ENCODE measurements around the gene PRPSAP1.

The PRPSAP1 gene

DNA sequence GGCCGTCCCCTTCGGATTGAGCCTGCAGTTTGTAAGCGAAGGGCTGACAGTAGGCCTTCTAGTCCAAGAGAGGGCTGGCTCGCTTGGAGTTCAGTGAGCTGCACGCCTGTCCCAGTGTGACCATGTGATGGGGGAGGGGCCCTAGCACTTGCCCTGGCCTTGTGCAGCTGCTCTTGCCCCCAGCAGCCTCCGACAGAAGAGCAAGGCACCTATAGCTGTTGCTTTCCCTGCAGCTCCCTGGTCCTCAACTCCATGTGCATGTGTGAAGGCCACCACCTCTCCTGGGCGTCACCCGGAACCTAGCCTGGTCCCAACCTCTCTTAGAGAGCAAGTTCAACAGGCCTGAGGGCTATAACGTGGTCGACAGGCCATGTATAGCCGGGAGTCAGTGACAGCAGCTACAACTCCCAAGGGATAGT, 36.3 kb upstream of the PRPSAP1 start:
- Histone ChIP-seq H3K27ac (ENCODE audit: low read depth, low read length) (no peak overlapping the region), H3K27me3 (ENCODE audit: insufficient read depth, low read length) (no peaks in the 10 kb centered on the region), H3K4me3 (ENCODE audit: low read depth, low read length) (no peak overlapping the region), H2AFZ (ENCODE audit: low read length, unreplicated experiment) (no peak overlapping the region), H3K4me1 (ENCODE audit: control insufficient read depth, insufficient read depth, low read length, unreplicated experiment) (peaks cover 15% of the 10 kb centered on the region), H3K79me2 (ENCODE audit: control insufficient read depth, insufficient read depth, low read length, unreplicated experiment) (peaks cover 31% of the 10 kb centered on the region), H3K36me3 (ENCODE audit: insufficient read depth, low read length) (peaks cover 9% of the 10 kb centered on the region; the same call in 1 of the 2 replicates)

DNA sequence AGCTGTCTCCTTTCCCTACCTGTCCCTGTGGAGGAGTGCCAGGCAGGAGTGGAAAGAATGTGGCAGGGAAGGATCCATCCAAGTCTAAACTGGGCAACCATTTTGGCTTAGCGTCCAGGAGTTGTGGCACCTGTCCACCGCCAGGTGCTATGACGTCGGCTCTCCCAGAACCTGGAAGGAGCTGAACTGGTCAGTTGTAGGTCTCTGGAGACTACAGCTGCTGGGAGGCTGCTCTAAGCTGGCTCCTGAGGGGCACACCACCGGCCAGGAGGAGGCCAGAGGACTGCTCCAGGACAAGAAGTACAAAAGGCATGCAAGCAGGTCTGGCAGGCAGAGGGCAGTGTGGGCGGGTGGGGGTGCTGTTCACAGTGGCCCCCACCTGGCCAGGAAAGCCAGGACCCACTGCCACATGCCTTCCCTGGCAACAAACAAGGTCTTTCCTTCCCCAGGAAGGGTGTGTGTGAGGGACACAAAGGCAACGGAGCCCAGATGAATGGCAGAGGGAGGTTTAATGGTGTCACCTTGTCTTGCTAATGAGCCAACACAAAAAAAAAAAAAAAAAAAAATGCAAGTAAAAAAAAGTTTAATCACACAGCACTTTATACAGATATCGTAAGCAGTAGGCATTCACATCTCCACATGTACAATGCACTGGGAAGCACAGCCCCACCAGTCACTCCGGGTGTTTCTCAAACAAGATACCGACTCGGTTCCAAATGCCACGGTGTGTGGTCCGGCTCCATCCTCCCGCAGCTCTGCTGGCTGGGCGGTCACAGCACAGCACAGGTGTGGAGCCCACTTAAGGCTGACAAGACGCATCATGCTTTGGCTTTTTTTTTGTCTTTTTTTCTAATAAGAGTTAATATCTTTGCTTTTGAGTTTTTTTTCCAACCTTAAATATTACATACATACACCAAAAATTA, 35.5 kb upstream of the PRPSAP1 start:
- Histone ChIP-seq H3K27me3 (ENCODE audit: insufficient read depth, low read length) (no peaks in the 10 kb centered on the region), H2AFZ (ENCODE audit: low read length, unreplicated experiment) (no peak overlapping the region), H3K4me1 (ENCODE audit: control insufficient read depth, insufficient read depth, low read length, unreplicated experiment) (peaks cover 15% of the 10 kb centered on the region), H3K36me3 (ENCODE audit: insufficient read depth, low read length) (peaks cover 9% of the 10 kb centered on the region; the same call in 1 of the 2 replicates), H3K27ac (ENCODE audit: low read depth, low read length) (peak overlapping the region; percentile 26; the same call in 1 of the 2 replicates), H3K79me2 (ENCODE audit: control insufficient read depth, insufficient read depth, low read length, unreplicated experiment) (peaks cover 35% of the 10 kb centered on the region), H3K4me3 (ENCODE audit: low read depth, low read length) (no peak overlapping the region)

DNA sequence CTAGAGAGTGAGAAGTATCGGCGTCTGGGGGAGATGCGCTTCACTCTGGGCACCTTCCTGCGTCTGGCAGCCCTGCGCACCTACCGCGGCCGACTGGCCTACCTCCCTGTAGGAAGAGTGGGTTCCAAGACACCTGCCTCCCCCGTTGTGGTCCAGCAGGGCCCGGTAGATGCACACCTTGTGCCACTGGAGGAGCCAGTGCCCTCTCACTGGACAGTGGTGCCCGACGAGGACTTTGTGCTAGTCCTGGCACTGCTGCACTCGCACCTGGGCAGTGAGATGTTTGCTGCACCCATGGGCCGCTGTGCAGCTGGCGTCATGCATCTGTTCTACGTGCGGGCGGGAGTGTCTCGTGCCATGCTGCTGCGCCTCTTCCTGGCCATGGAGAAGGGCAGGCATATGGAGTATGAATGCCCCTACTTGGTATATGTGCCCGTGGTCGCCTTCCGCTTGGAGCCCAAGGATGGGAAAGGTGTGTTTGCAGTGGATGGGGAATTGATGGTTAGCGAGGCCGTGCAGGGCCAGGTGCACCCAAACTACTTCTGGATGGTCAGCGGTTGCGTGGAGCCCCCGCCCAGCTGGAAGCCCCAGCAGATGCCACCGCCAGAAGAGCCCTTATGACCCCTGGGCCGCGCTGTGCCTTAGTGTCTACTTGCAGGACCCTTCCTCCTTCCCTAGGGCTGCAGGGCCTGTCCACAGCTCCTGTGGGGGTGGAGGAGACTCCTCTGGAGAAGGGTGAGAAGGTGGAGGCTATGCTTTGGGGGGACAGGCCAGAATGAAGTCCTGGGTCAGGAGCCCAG, 33.5 kb upstream of the PRPSAP1 start:
- Histone ChIP-seq H3K27me3 (ENCODE audit: insufficient read depth, low read length) (no peaks in the 10 kb centered on the region), H3K27ac (ENCODE audit: low read depth, low read length) (peak overlapping the region; percentile 95; the same call in 1 of the 2 replicates), H2AFZ (ENCODE audit: low read length, unreplicated experiment) (no peak overlapping the region), H3K4me1 (ENCODE audit: control insufficient read depth, insufficient read depth, low read length, unreplicated experiment) (peaks cover 16% of the 10 kb centered on the region), H3K79me2 (ENCODE audit: control insufficient read depth, insufficient read depth, low read length, unreplicated experiment) (peaks cover 40% of the 10 kb centered on the region), H3K4me3 (ENCODE audit: low read depth, low read length) (peak overlapping the region; percentile 85), H3K36me3 (ENCODE audit: insufficient read depth, low read length) (peaks cover 9% of the 10 kb centered on the region; the same call in 1 of the 2 replicates)

DNA sequence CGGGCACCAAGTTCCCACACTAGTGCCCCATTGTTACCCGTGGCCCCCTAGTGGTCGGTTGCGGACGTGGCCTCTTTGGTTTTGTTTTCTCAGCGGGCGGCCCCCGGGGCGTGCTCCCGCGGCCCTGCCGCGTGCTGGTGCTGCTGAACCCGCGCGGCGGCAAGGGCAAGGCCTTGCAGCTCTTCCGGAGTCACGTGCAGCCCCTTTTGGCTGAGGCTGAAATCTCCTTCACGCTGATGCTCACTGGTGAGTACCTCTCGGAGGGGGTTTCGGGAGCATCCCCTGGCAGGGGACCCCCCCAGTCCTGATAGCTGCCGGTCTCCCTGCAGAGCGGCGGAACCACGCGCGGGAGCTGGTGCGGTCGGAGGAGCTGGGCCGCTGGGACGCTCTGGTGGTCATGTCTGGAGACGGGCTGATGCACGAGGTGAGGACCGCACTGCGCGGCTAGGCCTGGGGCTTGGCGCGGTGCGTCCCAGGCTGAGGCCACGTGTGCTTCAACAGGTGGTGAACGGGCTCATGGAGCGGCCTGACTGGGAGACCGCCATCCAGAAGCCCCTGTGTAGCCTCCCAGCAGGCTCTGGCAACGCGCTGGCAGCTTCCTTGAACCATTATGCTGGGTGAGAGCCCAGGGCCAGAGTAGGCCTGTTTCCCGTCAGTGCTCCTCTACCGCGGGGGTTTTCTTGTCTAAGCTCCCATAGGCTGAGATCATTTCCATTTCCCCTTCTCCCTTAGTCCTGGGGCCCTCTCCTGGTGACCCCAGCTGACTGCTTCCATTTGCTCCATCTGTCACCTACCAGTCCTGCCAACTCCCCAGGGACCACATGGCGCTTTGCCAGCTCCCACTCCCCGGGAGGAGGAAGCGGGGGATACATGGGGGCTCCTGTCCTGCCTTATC, 32.4 kb upstream of the PRPSAP1 start:
- peaks cover 9% of the 10 kb centered on the region; the same call in 1 of the 2 replicates for H3K36me3 ChIP-seq (ENCODE audit: insufficient read depth, low read length)
- peaks cover 22% of the 10 kb centered on the region for H3K4me1 ChIP-seq (ENCODE audit: control insufficient read depth, insufficient read depth, low read length, unreplicated experiment)
- H3K79me2 ChIP-seq (ENCODE audit: control insufficient read depth, insufficient read depth, low read length, unreplicated experiment), result peaks cover 42% of the 10 kb centered on the region
- H3K27me3 ChIP-seq (ENCODE audit: insufficient read depth, low read length), result no peaks in the 10 kb centered on the region
- H2AFZ ChIP-seq (ENCODE audit: low read length, unreplicated experiment), result no peak overlapping the region
- H3K27ac ChIP-seq (ENCODE audit: low read depth, low read length), result peak overlapping the region; percentile 95
- peak overlapping the region; percentile 85 for H3K4me3 ChIP-seq (ENCODE audit: low read depth, low read length)

DNA sequence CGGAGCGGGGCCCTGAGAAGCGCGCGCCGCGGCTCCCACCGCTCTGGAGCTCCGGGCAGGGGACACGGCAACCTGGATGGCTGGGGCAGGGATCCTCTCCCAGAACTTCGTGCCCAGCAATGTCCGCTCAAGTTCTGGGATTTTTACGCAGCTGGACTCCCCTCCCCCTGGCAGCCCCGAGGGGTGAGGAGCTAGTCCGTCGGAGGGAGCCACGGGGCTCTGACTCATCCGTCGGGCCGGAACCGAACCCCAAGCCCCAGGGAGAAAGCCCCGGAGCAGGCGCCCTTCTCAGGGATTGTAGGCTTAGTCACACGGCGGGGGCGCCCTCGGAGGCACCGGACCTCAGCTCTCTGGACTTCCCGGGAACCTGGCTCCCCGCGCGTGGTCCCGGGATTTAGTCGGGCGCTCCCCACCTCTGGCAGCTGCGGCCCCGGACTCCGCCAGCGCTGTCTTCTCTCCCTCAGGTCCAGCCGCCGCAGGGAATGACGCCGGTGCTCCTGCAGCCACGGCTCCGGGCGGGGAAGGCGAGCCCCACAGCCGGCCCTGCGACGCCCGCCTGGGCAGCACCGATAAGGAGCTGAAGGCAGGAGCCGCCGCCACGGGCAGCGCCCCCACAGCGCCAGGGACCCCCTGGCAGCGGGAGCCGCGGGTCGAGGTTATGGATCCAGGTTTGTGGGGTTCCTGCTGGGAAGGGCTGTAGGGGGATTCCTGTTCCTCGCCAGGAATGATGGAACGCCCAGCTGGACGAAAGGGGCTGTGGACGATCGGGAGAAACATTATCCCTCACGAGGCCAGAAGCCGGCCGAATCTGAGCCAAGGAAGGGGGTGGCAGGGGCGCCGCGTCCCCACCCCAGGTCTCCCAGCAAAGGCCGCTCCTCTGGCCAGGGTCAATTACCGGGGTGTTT, 31.5 kb upstream of the PRPSAP1 start:
- Histone ChIP-seq H3K27me3 (ENCODE audit: insufficient read depth, low read length) (no peaks in the 10 kb centered on the region), H3K36me3 (ENCODE audit: insufficient read depth, low read length) (peaks cover 9% of the 10 kb centered on the region; the same call in 1 of the 2 replicates), H2AFZ (ENCODE audit: low read length, unreplicated experiment) (no peak overlapping the region), H3K4me3 (ENCODE audit: low read depth, low read length) (peak overlapping the region; percentile 85), H3K79me2 (ENCODE audit: control insufficient read depth, insufficient read depth, low read length, unreplicated experiment) (peaks cover 42% of the 10 kb centered on the region), H3K4me1 (ENCODE audit: control insufficient read depth, insufficient read depth, low read length, unreplicated experiment) (peaks cover 22% of the 10 kb centered on the region), H3K27ac (ENCODE audit: low read depth, low read length) (peak overlapping the region; percentile 95)

DNA sequence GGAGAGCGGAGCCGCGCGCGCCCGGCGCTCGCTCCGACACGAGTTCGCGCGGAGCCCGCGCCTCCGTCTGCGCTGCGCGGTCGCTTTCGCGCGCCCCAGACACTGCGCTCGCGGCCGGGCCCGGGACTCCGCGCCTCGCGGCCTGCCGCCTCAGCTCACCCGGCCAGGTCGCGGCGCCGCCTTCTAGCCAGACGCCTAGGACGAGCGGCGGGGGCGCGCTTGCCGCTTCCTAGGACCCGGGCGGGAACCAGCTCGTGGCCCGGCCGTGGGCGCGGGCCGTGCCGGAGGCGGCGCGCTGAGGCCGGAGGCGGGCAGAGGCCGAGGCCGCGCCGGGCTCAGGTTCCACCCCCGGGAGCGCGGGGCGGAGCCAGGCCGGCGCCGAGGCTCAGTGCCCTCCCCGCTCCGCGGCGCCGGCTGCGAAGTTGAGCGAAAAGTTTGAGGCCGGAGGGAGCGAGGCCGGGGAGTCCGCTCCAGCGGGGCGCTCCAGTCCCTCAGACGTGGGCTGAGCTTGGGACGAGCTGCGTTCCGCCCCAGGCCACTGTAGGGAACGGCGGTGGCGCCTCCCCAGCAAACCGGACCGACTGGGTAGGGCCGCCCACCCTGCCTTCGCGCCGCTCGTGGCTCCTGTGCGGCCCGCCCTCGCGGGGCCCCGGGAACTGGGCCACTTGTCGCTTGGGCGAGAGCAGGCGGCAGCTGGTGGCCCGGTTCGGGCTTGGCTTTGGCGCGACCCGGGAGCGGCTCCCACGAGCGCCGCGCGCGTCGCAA, 30.7 kb upstream of the PRPSAP1 start, which contains the start of gene SPHK1:
Gene SPHK1, plus strand, starts transcription at position 388 of the 765 bp plus-strand sequence. CDS start 1,036 bp downstream, outside the sequence.
- Histone ChIP-seq H3K36me3 (ENCODE audit: insufficient read depth, low read length) (peaks cover 9% of the 10 kb centered on the region; the same call in 1 of the 2 replicates), H3K4me1 (ENCODE audit: control insufficient read depth, insufficient read depth, low read length, unreplicated experiment) (peaks cover 22% of the 10 kb centered on the region), H3K79me2 (ENCODE audit: control insufficient read depth, insufficient read depth, low read length, unreplicated experiment) (peaks cover 42% of the 10 kb centered on the region), H3K4me3 (ENCODE audit: low read depth, low read length) (peak within 1 kb of the TSS; percentile 85), H3K27ac (ENCODE audit: low read depth, low read length) (peak within 1 kb of the TSS; percentile 95), H2AFZ (ENCODE audit: low read length, unreplicated experiment) (peak within 1 kb of the TSS; percentile 8), H3K27me3 (ENCODE audit: insufficient read depth, low read length) (no peaks in the 10 kb centered on the region)

DNA sequence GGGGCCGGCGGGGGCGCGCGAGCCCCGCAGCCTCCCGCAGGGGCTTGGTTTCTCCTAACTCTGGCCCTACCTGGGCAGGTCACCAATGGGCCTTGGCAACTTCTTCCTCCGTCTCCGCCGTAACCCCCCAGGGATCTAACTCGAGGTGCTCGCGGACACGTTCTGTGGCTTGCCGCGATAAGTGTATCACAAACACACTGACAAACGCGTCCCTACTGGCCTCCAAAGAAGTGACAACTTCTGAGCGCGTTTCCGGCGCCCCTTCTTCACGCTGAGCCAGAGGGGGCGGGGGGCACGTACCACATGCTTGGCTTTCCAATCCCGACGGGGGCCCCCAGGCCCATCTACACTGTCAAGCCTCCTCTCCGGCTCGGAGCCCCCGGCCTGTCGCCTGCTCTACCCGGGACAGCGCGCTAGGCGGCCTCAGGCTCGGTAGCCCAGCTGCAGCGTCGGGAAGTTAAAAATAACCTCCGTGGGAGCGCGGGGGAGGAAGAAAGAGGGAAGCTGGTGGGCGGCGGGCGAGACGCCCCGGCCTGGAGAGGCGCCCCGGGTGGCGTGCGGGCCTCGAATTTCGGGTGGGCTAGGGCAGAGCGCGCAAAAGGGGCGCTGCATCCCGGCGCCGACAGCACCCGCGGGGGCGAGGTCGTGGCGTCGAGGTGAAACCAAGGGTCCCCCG, 30.0 kb upstream of the PRPSAP1 start:
- H3K27me3 ChIP-seq (ENCODE audit: insufficient read depth, low read length), result no peaks in the 10 kb centered on the region
- peaks cover 42% of the 10 kb centered on the region for H3K79me2 ChIP-seq (ENCODE audit: control insufficient read depth, insufficient read depth, low read length, unreplicated experiment)
- H3K27ac ChIP-seq (ENCODE audit: low read depth, low read length), result peak overlapping the region; percentile 95
- peak overlapping the region; percentile 8 for H2AFZ ChIP-seq (ENCODE audit: low read length, unreplicated experiment)
- H3K4me1 ChIP-seq (ENCODE audit: control insufficient read depth, insufficient read depth, low read length, unreplicated experiment), result peaks cover 22% of the 10 kb centered on the region
- H3K36me3 ChIP-seq (ENCODE audit: insufficient read depth, low read length), result peaks cover 9% of the 10 kb centered on the region; the same call in 1 of the 2 replicates
- H3K4me3 ChIP-seq (ENCODE audit: low read depth, low read length), result peak overlapping the region; percentile 85

DNA sequence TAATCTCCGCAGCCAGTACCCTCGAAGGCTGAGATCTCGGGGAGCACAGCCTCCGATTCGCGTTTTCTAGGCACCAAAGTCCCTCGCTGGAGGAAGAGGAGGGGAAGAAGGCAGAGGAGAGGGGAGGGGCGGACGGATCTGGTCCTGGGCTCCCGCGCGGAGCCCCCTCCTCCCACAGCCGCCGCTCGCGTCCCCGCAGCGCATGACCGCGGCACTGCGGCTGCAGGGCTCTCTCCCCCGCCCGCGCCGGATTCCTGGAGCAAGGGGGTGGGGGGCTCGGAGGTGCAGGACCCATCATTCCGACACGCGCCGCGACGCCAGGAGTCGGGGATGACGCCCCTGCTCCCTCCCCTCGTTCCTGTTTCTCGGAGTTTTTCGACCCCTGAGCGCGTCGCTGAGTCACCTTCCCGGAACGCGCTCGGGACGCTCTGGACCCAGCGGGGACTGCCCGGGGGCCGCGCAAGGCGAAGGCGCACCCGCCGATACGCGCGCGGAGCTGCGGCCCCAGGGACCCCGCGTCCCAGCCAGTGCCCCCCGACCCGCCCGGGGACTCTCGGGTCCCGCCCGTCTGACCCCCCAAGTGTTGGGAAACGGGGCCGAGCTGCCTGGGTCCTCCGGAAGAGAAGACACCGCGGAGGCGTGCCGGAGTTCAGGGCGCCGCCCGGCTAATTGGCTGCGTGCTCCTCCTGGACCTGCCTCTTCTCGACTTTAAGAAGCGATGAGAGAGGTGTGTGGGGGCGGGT, 29.3 kb upstream of the PRPSAP1 start:
- no peaks in the 10 kb centered on the region for H3K27me3 ChIP-seq (ENCODE audit: insufficient read depth, low read length)
- H3K27ac ChIP-seq (ENCODE audit: low read depth, low read length), result peak overlapping the region; percentile 95
- H3K4me3 ChIP-seq (ENCODE audit: low read depth, low read length), result peak overlapping the region; percentile 85
- peaks cover 40% of the 10 kb centered on the region for H3K79me2 ChIP-seq (ENCODE audit: control insufficient read depth, insufficient read depth, low read length, unreplicated experiment)
- peaks cover 21% of the 10 kb centered on the region for H3K4me1 ChIP-seq (ENCODE audit: control insufficient read depth, insufficient read depth, low read length, unreplicated experiment)
- H3K36me3 ChIP-seq (ENCODE audit: insufficient read depth, low read length), result peaks cover 8% of the 10 kb centered on the region; the same call in 1 of the 2 replicates
- H2AFZ ChIP-seq (ENCODE audit: low read length, unreplicated experiment), result no peak overlapping the region
